HepG2 (cell line): ENCODE data around the gene HERC6. TPM values are rescaled to one million over a fixed set of nuclear protein-coding genes. Genes with fewer than 3 reads are reported as not detected.

Experiments used
- EZH2 ChIP-seq: conservative IDR thresholded peaks from 2 replicates; pipeline ENCODE4 v1.6.1; 2012; ENCODE audit warnings: mild to moderate bottlenecking, low read depth, low read length, moderate library complexity
- KDM3A ChIP-seq: IDR thresholded peaks from 2 replicates; pipeline ENCODE4 v1.6.1; 2018; ENCODE audit warnings: low read depth, missing compliant biosample characterization
- ZNF768 ChIP-seq: sonication (generic); formaldehyde crosslinking; IDR thresholded peaks from 2 replicates; pipeline ENCODE4 v1.4.0; 2020; ENCODE audit warnings: missing genetic modification reagents
- polyA plus RNA-seq, 8 experiments: library from polyadenylated mRNA; depleted of rRNA in 3 of 8; stranded (reverse) in 7 of 8; unstranded in 1 of 8; fragments of >200 nt; fragmentation: Illumina TruSeq in 4 of 8; extraction: Trizol in 4 of 8; gene quantifications; 2 replicates each; pipeline versions ENCODE4 v1.2.1 to v1.2.3, GENCODE V29; 2011 to 2016; ENCODE audit warnings: low read depth in 4 of 8, missing spikeins in 1 of 8, mixed read lengths in 1 of 8; ENCODE audit not compliant: insufficient read depth in 1 of 8
- total RNA-seq, 5 experiments: library from RNA; depleted of rRNA; stranded (reverse); fragments of >200 nt; fragmentation: Illumina TruSeq; extraction: Trizol; gene quantifications; 2 replicates each; pipeline ENCODE4 v1.2.3, GENCODE V29; 2016; ENCODE audit warnings: low read depth in 1 of 5
- TF ChIP-seq, protein P1 (sequence below): sonication (generic); formaldehyde crosslinking; IDR thresholded peaks from 2 replicates; pipeline ENCODE4 v1.4.0; 2020; ENCODE audit warnings: missing genetic modification reagents
- TF ChIP-seq, protein P2 (sequence below): sonication (generic); formaldehyde crosslinking; IDR thresholded peaks from 2 replicates; pipeline ENCODE4 v1.8.0; 2022; ENCODE audit warnings: missing genetic modification reagents, mild to moderate bottlenecking, borderline replicate concordance

HERC6 gene
- total and polyA plus RNA-seq, 2 of the 13 experiments (the other 11 are each of a cell fraction or from before 2014, with no cell fraction given): 0.50 to 2.0 TPM

DNA sequence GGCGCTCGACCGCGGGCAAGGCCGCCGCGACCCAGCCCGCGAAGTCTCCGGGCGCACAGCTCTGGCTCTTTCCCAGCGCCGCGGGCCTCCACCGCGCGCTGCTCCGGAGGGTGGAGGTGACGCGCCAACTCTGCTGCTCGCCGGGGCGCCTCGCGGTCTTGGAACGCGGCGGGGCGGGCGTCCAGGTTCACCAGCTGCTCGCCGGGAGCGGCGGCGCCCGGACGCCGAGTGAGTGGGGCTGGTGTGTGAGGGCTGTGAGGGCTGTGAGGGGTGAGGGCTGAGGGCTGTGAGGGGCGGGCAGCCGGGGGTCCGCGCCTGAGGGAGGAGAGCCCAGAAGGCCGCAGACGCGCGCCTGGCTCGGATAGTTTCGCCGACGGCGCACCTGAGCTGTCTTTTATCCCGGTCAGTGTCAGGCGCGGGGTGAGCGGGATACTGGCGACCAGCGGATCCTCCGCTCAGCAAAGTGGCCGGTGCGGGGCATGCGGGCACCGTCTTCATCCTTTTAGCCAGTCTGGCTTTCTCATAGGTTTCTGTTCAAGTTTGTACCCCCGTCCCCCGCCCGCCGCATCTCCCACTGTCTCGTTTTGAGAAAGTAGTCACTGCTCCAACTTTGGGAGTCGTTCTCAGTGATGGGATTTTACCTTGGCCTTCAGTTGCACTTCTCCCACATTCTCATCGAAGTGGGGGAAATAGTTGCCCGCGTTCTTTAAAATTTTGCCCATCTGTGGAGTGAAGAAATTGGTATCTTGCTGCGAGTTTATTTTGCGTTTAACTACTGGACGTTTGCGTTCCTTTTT, 78.9 kb downstream of the HERC6 start (continued):
- TF ChIP-seq, protein P1, sequence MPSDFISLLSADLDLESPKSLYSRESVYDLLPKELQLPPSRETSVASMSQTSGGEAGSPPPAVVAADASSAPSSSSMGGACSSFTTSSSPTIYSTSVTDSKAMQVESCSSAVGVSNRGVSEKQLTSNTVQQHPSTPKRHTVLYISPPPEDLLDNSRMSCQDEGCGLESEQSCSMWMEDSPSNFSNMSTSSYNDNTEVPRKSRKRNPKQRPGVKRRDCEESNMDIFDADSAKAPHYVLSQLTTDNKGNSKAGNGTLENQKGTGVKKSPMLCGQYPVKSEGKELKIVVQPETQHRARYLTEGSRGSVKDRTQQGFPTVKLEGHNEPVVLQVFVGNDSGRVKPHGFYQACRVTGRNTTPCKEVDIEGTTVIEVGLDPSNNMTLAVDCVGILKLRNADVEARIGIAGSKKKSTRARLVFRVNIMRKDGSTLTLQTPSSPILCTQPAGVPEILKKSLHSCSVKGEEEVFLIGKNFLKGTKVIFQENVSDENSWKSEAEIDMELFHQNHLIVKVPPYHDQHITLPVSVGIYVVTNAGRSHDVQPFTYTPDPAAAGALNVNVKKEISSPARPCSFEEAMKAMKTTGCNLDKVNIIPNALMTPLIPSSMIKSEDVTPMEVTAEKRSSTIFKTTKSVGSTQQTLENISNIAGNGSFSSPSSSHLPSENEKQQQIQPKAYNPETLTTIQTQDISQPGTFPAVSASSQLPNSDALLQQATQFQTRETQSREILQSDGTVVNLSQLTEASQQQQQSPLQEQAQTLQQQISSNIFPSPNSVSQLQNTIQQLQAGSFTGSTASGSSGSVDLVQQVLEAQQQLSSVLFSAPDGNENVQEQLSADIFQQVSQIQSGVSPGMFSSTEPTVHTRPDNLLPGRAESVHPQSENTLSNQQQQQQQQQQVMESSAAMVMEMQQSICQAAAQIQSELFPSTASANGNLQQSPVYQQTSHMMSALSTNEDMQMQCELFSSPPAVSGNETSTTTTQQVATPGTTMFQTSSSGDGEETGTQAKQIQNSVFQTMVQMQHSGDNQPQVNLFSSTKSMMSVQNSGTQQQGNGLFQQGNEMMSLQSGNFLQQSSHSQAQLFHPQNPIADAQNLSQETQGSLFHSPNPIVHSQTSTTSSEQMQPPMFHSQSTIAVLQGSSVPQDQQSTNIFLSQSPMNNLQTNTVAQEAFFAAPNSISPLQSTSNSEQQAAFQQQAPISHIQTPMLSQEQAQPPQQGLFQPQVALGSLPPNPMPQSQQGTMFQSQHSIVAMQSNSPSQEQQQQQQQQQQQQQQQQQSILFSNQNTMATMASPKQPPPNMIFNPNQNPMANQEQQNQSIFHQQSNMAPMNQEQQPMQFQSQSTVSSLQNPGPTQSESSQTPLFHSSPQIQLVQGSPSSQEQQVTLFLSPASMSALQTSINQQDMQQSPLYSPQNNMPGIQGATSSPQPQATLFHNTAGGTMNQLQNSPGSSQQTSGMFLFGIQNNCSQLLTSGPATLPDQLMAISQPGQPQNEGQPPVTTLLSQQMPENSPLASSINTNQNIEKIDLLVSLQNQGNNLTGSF (CRISPR knock-in tag): 0 out of 2 replicates have a peak, but pooled peaks have one; percentile 33
- TF ChIP-seq KDM3A (0 out of 2 replicates have a peak, but pooled peaks have one; percentile 1), EZH2 (peak; percentile 82; the same call in 1 of the 2 replicates), ZNF768 (CRISPR knock-in tag) (0 out of 2 replicates have a peak, but pooled peaks have one; percentile 2)
- TF ChIP-seq, protein P2, sequence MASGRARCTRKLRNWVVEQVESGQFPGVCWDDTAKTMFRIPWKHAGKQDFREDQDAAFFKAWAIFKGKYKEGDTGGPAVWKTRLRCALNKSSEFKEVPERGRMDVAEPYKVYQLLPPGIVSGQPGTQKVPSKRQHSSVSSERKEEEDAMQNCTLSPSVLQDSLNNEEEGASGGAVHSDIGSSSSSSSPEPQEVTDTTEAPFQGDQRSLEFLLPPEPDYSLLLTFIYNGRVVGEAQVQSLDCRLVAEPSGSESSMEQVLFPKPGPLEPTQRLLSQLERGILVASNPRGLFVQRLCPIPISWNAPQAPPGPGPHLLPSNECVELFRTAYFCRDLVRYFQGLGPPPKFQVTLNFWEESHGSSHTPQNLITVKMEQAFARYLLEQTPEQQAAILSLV (CRISPR knock-in tag): no peak
